HUES48 (cell line): ENCODE results near the gene SELENON.

Experiments used
- H3K27ac ChIP-seq: one replicate; pipeline ENCODE4 v1.7.0; 2013; ENCODE audit warnings: low read depth, low read length, inconsistent platforms
- H3K27me3 ChIP-seq: 2 replicates; pipeline ENCODE4 v1.6.1; 2013; ENCODE audit warnings: mild to moderate bottlenecking, low read length; ENCODE audit not compliant: control insufficient read depth, insufficient read depth
- H3K36me3 ChIP-seq: 2 replicates; pipeline ENCODE4 v1.6.1; 2013; ENCODE audit warnings: low read length; ENCODE audit not compliant: control insufficient read depth, insufficient read depth
- H3K4me1 ChIP-seq: 2 replicates; pipeline ENCODE4 v1.6.1; 2013; ENCODE audit warnings: mild to moderate bottlenecking, low read length; ENCODE audit not compliant: control insufficient read depth, insufficient read depth
- H3K4me3 ChIP-seq: 2 replicates; pipeline ENCODE4 v1.5.1; 2013; ENCODE audit warnings: mild to moderate bottlenecking, low read depth, low read length
- H3K9ac ChIP-seq: 2 replicates; pipeline ENCODE4 v1.6.1; 2013; ENCODE audit warnings: mild to moderate bottlenecking, low read depth, low read length, moderate library complexity
- H3K9me3 ChIP-seq: 2 replicates; pipeline ENCODE4 v1.6.1; 2013; ENCODE audit warnings: low read length; ENCODE audit not compliant: control insufficient read depth, insufficient read depth

The SELENON gene

DNA sequence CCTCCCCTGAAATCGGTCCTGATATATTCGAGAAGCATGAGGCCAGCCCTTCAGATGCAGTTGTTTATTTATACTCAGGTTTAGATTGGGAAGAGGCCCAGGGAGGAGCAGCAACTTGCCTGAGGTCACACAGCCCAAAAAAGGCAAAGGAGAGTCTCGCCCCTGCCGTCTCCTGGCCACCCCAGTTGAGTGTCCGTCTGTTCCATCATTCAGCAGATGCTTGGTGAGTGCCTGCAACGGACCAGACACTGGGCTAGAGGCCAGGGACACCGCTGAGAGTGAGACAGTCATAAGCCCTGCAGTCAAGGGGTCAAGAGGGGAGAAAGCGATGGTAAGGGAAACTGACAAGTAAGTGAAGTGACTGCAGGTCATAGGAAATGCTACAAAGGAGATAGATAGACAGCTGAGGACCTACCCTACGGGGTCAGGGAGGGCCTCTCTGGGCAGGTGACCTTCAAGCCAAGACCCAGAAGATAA, 15.4 kb upstream of the SELENON start:
- no peak overlapping the region for H3K27ac ChIP-seq

DNA sequence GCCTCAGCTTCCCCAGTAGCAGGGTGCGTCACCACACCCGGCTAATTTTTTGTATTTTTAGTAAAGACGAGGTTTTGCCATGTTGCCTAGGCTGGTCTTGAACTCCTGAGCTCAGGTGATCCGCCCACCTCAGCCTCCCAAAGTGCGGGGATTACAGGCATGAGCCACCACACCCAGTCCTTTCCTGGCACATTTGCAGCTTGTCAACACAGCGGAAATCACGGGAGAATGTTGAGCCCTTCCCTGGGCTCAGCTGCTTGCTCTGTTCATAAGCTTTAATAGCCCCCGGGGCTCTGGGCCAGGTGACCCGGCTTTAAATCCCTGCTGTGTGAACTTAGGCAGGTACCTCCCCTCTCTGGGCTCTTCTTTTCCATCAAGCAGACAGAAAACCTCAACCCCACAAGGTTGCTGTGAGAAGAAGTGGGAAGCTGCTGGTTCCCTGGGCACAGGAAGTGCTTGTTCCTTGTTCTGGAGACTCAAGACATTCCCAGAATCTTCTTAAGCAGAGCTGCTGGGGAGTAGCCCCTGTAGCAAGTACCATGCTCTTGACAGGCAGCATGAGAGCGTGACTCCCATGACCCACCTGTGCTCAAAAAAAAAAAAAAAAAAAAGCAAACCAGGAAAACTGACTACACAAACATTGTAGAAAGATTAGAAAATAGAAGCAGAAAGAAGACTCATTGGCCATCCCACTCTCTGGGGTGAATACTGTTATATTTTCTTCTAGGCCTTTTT, 14.5 kb upstream of the SELENON start:
- Histone ChIP-seq H3K27me3 (no peaks in the 10 kb centered on the region), H3K36me3 (no peaks in the 10 kb centered on the region), H3K9ac (no peak overlapping the region), H3K4me1 (peaks cover 10% of the 10 kb centered on the region), H3K4me3 (no peak overlapping the region), H3K27ac (no peak overlapping the region), H3K9me3 (no peaks in the 10 kb centered on the region)

More for the DNA sequence above, 15.4 kb upstream of the SELENON start:
- Histone ChIP-seq H3K4me1 (peaks cover 19% of the 10 kb centered on the region), H3K27me3 (no peaks in the 10 kb centered on the region), H3K36me3 (no peaks in the 10 kb centered on the region), H3K9ac (no peak overlapping the region), H3K4me3 (no peak overlapping the region), H3K9me3 (no peaks in the 10 kb centered on the region)

- Histone ChIP-seq H3K4me3 (no peak overlapping the region), H3K9ac (no peak overlapping the region), H3K36me3 (no peaks in the 10 kb centered on the region), H3K27me3 (no peaks in the 10 kb centered on the region), H3K4me1 (no peaks in the 10 kb centered on the region), H3K27ac (no peak overlapping the region), H3K9me3 (no peaks in the 10 kb centered on the region)
These were observed 12.9 kb upstream of the SELENON start for GRCh38 chr1:25786887-25787759.

DNA sequence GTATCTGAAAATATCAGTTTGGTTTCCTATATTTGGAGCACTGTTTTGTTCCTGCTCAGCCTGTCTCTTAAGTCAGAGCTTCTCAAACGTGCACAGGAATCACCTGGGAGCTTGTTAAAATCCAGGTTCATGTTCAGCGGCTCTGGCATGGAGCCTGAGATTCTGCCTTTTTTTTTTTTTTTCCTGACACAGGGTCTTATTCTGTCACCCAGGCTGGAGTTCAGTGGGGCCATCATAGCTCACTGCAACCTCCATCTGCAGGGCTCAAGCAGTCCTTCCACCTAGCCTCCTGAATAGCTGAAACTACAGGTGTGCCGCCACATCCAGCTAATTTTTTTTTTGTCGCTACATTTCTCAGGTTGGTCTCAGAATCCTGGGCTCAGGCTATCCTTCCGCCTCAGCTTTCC, 12.2 kb upstream of the SELENON start:
- Histone ChIP-seq H3K9me3 (no peaks in the 10 kb centered on the region), H3K27ac (no peak overlapping the region), H3K4me1 (no peaks in the 10 kb centered on the region), H3K27me3 (no peaks in the 10 kb centered on the region), H3K4me3 (no peak overlapping the region), H3K9ac (no peak overlapping the region), H3K36me3 (no peaks in the 10 kb centered on the region)

DNA sequence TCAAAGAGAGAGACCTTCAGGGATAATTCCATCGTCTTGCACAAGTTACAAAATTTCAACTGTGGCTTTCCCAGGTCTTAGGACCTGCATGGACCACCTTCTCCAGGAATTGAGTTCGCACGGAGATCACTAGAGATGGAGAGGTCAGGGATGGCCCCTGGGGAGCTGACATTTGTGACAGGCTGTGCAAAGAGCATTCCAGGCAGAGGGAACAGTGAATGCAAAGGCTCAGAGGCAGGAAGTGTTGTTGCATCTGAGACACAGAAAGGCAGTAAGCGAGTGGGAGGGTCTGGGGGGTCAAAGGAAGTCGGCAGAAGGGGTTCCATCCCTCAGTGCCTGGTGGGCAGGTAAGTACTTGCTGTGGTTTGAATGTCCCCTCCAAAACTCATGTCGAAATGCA, 9.5 kb upstream of the SELENON start:
- Histone ChIP-seq H3K27me3 (no peaks in the 10 kb centered on the region), H3K36me3 (no peaks in the 10 kb centered on the region), H3K4me3 (no peak overlapping the region)

GRCh38 chr1:25792115-25792514, 7.9 kb upstream of the SELENON start:
- peaks cover 5% of the 10 kb centered on the region; the same call in 1 of the 2 replicates for H3K4me1 ChIP-seq
- H3K4me3 ChIP-seq: no peak overlapping the region
- H3K27ac ChIP-seq: no peak overlapping the region
- no peaks in the 10 kb centered on the region for H3K36me3 ChIP-seq
- no peak overlapping the region for H3K9ac ChIP-seq
- H3K27me3 ChIP-seq: no peaks in the 10 kb centered on the region
- H3K9me3 ChIP-seq: no peaks in the 10 kb centered on the region

More for the DNA sequence above, 9.5 kb upstream of the SELENON start:
- H3K27ac ChIP-seq: no peak overlapping the region
- H3K4me1 ChIP-seq: no peaks in the 10 kb centered on the region
- no peaks in the 10 kb centered on the region for H3K9me3 ChIP-seq
- no peak overlapping the region for H3K9ac ChIP-seq

GRCh38 chr1:25793585-25794170, 6.3 kb upstream of the SELENON start:
- Histone ChIP-seq H3K27me3 (no peaks in the 10 kb centered on the region), H3K36me3 (no peaks in the 10 kb centered on the region), H3K9ac (no peak overlapping the region), H3K4me1 (peaks cover 5% of the 10 kb centered on the region; the same call in 1 of the 2 replicates), H3K9me3 (no peaks in the 10 kb centered on the region), H3K27ac (no peak overlapping the region), H3K4me3 (no peak overlapping the region)

GRCh38 chr1:25794325-25794724, 5.7 kb upstream of the SELENON start:
- H3K4me3 ChIP-seq: no peak overlapping the region
- H3K36me3 ChIP-seq: no peaks in the 10 kb centered on the region
- H3K4me1 ChIP-seq: peaks cover 5% of the 10 kb centered on the region; the same call in 1 of the 2 replicates
- no peak overlapping the region for H3K27ac ChIP-seq
- H3K9ac ChIP-seq: no peak overlapping the region
- no peaks in the 10 kb centered on the region for H3K9me3 ChIP-seq
- H3K27me3 ChIP-seq: no peaks in the 10 kb centered on the region

- Histone ChIP-seq H3K4me1 (peaks cover 5% of the 10 kb centered on the region; the same call in 1 of the 2 replicates), H3K27ac (no peak overlapping the region)
These were observed 4.8 kb upstream of the SELENON start for GRCh38 chr1:25795211-25795610.

GRCh38 chr1:25795946-25796810, 3.8 kb upstream of the SELENON start:
- Histone ChIP-seq H3K27ac (no peak overlapping the region), H3K4me3 (no peak overlapping the region), H3K36me3 (no peaks in the 10 kb centered on the region), H3K4me1 (peaks cover 5% of the 10 kb centered on the region; the same call in 1 of the 2 replicates), H3K9me3 (no peaks in the 10 kb centered on the region), H3K27me3 (no peaks in the 10 kb centered on the region), H3K9ac (no peak overlapping the region)

More at GRCh38 chr1:25795211-25795610, 4.8 kb upstream of the SELENON start:
- Histone ChIP-seq H3K9me3 (no peaks in the 10 kb centered on the region), H3K27me3 (no peaks in the 10 kb centered on the region), H3K36me3 (no peaks in the 10 kb centered on the region), H3K9ac (no peak overlapping the region), H3K4me3 (no peak overlapping the region)
